Activated naive CD8-positive, alpha-beta T cell treated with anti-CD3 and anti-CD28 coated beads, Interleukin-2, amount 10 ng/mL, durations not matched to agents 7 days and 5 days (primary cell): ENCODE data around the gene NENF. TPM values are rescaled to one million over a fixed set of nuclear protein-coding genes. Genes with fewer than 3 reads are reported as not detected.
"Not testable (repeated sequence)": the region's sequence is repeated elsewhere in the genome, so short reads cannot be mapped to it uniquely, and the experiment has no call there.

Source experiments
- ATAC-seq: fragments of 150-1000 bp; cut with Tn5 transposase; one replicate; pipeline ENCODE4 v1.10.0; 2021; ENCODE audit warnings: low read depth, moderate library complexity
- POLR2A ChIA-PET: fragments of 350-600 bp; sonication (Branson Sonifier 250); formaldehyde crosslinking; loops from one replicate; lab custom pipeline; 2021; ENCODE audit warnings: antibody characterized with exemption; lab: Charles Lee
- DNase-seq: peaks from one replicate; pipeline ENCODE4 v3.0.0; 2021
- H3K27ac Mint-ChIP-seq: one replicate; pipeline ENCODE4 v1.8.0; 2022; ENCODE audit warnings: mild to moderate bottlenecking, mixed read lengths
- H3K27me3 Mint-ChIP-seq: one replicate; pipeline ENCODE4 v1.8.0; 2022; ENCODE audit warnings: mild to moderate bottlenecking, moderate library complexity, mixed read lengths
- H3K36me3 Mint-ChIP-seq: one replicate; pipeline ENCODE4 v1.8.0; 2021; ENCODE audit warnings: mild to moderate bottlenecking, mixed read lengths
- H3K4me1 Mint-ChIP-seq: one replicate; pipeline ENCODE4 v1.8.0; 2021; ENCODE audit warnings: mixed read lengths
- H3K4me3 Mint-ChIP-seq: one replicate; pipeline ENCODE4 v1.8.0; 2022; ENCODE audit warnings: mild to moderate bottlenecking, moderate library complexity, mixed read lengths
- H3K9me3 Mint-ChIP-seq: one replicate; pipeline ENCODE4 v1.8.0; 2021; ENCODE audit warnings: mixed read lengths
- total RNA-seq, 2 experiments: library from RNA; stranded (reverse); gene quantifications; one replicate each; pipeline ENCODE4 v1.2.3, GENCODE V29; 2021

Gene NENF
- total RNA-seq: 10 to 100 TPM; 30.0 to 31.1 TPM

DNA sequence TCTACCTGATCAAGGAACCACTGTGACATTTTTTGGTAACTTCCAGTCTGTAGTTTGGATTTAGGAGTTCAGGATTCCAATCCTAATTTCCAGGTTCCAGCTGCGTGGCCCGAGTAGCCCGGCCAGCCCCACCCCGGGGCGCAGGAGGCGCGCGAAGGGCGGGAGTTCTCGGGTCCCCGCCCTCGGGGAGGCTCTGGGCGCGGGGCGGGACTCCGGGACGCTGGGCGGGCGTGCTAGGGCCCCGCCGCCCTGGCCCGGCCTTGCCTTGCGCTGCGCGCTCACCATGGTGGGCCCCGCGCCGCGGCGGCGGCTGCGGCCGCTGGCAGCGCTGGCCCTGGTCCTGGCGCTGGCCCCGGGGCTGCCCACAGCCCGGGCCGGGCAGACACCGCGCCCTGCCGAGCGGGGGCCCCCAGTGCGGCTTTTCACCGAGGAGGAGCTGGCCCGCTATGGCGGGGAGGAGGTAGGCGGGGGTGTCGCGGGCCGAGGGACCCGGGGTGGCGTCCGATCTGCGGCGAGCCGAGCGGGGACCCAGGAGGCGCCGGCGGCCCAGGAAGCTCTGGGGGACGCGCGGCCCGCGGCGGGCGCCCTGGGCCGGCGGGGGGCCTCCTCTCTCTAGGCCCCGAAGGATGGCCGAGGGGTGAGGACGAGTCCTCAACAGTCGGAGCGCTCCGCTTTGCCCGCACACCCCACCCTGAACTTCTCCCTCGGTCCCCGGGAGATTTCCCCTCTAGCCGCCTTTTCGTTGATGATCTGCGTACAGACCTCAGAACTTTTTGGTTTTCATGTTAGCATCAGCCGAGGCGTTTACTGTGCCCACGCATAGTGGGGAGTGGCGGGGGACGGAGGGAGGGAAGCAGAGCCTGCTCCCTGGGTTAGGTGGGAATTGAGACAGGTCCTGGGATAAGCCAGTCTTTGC lies at the start of gene NENF:
Gene NENF, plus strand, starts transcription at position 260 of the 916 bp plus-strand sequence. Its CDS starts 24 bp downstream, at position 284.
- peak; percentile 89 for DNase-seq
- H3K27me3 Mint-ChIP-seq: no peaks in the 10 kb centered on the region

DNA sequence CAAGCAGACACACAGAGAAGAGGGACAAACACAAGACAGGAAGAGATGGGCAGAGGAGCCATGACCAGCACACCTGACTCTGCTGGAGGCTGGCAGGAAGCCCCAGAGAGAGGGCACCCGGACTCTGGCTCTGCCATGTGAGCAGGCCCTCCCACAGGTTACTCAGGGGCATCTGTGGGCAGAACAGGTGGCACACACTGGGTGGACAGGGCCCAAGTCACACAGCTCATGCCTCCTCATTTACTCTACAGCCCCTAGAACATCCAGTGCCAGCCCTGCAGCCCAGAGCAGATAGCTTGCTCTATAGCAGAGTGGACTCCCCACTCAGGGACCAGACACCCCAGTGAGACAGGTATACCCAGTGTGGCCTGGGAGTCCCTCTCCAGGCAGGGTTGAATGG lies 46.7 kb upstream of the NENF start:
- H3K9me3 Mint-ChIP-seq: peaks cover 8% of the 10 kb centered on the region
- no peak overlapping the region for H3K27ac Mint-ChIP-seq
- no peak overlapping the region for H3K4me3 Mint-ChIP-seq
- ATAC-seq (no peak), DNase-seq (no peak)
- no peaks in the 10 kb centered on the region for H3K27me3 Mint-ChIP-seq
- POLR2A ChIA-PET: no interaction called here
- H3K36me3 Mint-ChIP-seq: peaks cover 60% of the 10 kb centered on the region
- peaks cover 9% of the 10 kb centered on the region for H3K4me1 Mint-ChIP-seq

More for the DNA sequence above, at the start of gene NENF:
- Mint-ChIP-seq H3K36me3 (peaks cover 3% of the 10 kb centered on the region), H3K9me3 (no peaks in the 10 kb centered on the region), H3K4me1 (peaks cover 22% of the 10 kb centered on the region), H3K27ac (peak within 1 kb of the TSS; percentile 65), H3K4me3 (peak within 1 kb of the TSS; percentile 78)
- ATAC-seq: peak; percentile 100
- POLR2A ChIA-PET: interaction anchor here (1.3 to 2.1 kb wide), 3 partner anchors 9 to 397 kb away, joined by 3 to 9 read pairs (median 9); partner anchors contain the start of genes DTL, INTS7 and PACC1

DNA sequence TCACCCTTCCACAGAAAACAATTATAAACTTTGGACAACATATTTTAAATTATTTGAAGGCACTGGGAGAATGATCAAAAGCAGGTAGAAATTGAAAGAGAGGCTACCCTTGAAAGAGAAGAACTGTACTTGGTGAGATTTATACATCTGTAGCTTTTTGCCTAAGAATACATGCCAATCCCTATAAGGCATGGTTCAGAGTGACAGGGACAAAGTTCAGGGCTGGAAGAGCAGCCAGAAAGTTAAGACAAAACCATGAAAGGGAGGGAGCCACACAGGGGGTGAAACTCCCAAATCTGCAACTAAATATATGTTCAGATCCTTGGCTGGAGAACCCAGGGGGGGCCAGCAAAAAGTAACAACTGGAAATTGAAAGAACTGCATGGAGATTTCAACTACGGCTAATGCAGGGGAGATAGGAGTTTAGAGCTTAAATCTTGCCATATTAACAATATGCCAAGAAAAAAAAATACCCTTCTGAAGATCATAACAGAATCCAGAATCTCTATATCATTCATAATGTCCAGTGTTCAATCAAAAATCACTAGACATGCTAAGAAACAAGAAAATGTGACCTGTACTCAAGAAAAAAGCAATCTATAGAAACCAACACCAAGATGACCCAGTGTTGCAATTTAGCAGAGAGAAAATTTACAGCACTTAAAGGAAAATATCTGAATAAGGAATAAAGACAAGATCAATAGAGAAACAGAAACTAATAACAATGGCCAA lies 43.6 kb upstream of the NENF start:
- no peak overlapping the region for H3K27ac Mint-ChIP-seq
- DNase-seq: no peak
- peaks cover 65% of the 10 kb centered on the region for H3K36me3 Mint-ChIP-seq
- no peak for ATAC-seq
- H3K4me3 Mint-ChIP-seq: no peak overlapping the region
- peaks cover 9% of the 10 kb centered on the region for H3K4me1 Mint-ChIP-seq
- POLR2A ChIA-PET: no interaction called here
- H3K27me3 Mint-ChIP-seq: no peaks in the 10 kb centered on the region
- peaks cover 15% of the 10 kb centered on the region for H3K9me3 Mint-ChIP-seq

DNA sequence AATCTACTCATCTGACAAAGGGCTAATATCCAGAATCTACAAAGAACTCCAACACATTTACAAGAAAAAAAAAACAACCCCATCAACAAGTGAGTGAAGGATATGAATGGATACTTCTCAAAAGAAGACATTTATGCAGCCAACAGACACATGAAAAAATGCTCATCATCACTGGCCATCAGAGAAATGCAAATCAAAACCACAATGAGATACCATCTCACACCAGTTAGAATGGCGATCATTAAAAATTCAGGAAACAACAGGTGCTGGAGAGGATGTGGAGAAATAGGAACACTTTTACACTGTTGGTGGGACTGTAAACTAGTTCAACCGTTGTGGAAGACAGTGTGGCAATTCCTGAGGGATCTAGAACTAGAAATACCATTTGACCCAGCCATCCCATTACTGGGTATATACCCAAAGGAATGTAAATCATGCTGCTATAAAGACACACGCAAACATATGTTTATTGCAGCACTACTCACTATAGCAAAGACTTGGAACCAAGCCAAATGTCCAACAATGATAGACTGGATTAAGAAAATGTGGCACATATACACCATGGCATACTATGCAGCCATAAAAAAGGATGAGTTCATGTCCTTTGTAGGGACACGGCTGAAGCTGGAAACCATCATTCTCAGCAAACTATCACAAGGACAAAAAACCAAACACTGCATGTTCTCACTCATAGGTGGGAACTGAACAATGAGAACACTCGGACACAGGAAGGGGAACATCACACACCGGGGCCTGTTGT lies 36.9 kb upstream of the NENF start:
- peaks cover 66% of the 10 kb centered on the region for H3K36me3 Mint-ChIP-seq
- not testable (repeated sequence) for H3K4me1 Mint-ChIP-seq, ATAC-seq, H3K27me3 Mint-ChIP-seq, H3K4me3 Mint-ChIP-seq, H3K27ac Mint-ChIP-seq, DNase-seq
- POLR2A ChIA-PET: interaction anchor here (0.7 kb wide), 1 partner anchor 505 kb away, joined by 3 read pairs; no protein-coding TSS in a partner anchor
- H3K9me3 Mint-ChIP-seq: peaks cover 18% of the 10 kb centered on the region

DNA sequence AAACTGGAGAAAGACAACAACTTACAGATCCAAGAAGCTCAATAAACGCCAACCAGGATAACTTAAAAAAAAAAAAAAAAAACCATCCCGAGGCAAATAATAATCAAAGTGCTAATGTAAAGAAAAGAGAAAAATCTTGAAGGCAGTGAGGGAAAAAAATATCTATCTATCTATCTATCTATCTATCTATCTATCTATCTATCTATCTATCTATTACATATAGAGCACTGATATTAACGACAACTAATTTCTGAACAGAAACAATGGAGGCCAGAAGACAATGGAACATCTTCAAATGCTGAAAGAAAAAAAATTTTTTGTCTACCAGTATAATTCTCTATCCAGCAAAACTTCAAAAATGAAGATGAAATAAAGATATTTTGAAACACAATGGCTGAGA lies 36.1 kb upstream of the NENF start:
- Mint-ChIP-seq H3K4me1 (no peaks in the 10 kb centered on the region), H3K9me3 (peaks cover 18% of the 10 kb centered on the region), H3K4me3 (no peak overlapping the region), H3K36me3 (peaks cover 60% of the 10 kb centered on the region), H3K27me3 (no peaks in the 10 kb centered on the region), H3K27ac (no peak overlapping the region)
- ATAC-seq (no peak), DNase-seq (no peak)
- POLR2A ChIA-PET: interaction anchor here (0.7 kb wide), 1 partner anchor 504 kb away, joined by 3 read pairs; no protein-coding TSS in a partner anchor

DNA sequence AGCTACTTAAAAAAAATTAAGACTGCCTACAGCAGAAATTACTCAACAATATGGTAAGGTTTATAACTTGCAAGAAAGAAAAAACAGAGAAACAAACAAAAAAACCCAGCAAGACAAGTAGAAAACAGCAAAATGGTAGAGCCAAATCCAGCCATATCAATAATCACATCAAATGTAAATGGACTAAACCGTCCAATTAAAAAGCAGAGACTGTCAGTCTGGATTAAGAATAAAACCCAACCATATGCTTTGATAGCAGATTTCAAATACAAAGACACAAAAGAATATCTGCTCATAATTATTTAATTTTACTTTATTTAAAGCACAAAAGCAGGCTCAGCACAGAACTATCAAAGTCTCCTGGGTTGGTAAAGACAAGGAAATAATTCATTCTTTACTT lies 35.5 kb upstream of the NENF start:
- no peak for DNase-seq
- ATAC-seq: no peak
- Mint-ChIP-seq H3K27ac (no peak overlapping the region), H3K9me3 (peaks cover 18% of the 10 kb centered on the region), H3K27me3 (no peaks in the 10 kb centered on the region), H3K4me1 (no peaks in the 10 kb centered on the region), H3K36me3 (peaks cover 60% of the 10 kb centered on the region), H3K4me3 (no peak overlapping the region)
- POLR2A ChIA-PET: no interaction called here

DNA sequence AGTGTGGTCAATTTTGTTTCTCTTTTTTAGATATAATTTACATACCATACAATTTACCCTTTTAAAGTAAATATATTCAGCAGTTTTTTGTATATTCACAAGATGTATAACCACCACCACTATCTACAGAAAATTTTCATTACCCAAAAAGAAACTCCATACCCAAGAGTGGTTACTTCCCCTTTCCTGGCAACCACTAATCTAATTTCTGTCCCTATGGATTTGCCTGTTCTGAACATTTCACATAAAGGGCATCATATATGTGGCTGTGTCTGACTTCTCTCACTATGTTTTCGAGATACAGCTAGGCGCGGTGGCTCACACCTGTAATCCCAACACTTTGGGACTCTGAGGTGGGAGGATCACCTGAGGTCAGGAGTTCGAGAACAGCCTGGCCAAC lies 31.7 kb upstream of the NENF start:
- no peaks in the 10 kb centered on the region for H3K4me1 Mint-ChIP-seq
- H3K9me3 Mint-ChIP-seq: peaks cover 8% of the 10 kb centered on the region
- ATAC-seq (no peak), DNase-seq (no peak)
- H3K4me3 Mint-ChIP-seq: no peak overlapping the region
- no peak overlapping the region for H3K27ac Mint-ChIP-seq
- POLR2A ChIA-PET: no interaction called here
- H3K27me3 Mint-ChIP-seq: no peaks in the 10 kb centered on the region
- peaks cover 62% of the 10 kb centered on the region for H3K36me3 Mint-ChIP-seq

DNA sequence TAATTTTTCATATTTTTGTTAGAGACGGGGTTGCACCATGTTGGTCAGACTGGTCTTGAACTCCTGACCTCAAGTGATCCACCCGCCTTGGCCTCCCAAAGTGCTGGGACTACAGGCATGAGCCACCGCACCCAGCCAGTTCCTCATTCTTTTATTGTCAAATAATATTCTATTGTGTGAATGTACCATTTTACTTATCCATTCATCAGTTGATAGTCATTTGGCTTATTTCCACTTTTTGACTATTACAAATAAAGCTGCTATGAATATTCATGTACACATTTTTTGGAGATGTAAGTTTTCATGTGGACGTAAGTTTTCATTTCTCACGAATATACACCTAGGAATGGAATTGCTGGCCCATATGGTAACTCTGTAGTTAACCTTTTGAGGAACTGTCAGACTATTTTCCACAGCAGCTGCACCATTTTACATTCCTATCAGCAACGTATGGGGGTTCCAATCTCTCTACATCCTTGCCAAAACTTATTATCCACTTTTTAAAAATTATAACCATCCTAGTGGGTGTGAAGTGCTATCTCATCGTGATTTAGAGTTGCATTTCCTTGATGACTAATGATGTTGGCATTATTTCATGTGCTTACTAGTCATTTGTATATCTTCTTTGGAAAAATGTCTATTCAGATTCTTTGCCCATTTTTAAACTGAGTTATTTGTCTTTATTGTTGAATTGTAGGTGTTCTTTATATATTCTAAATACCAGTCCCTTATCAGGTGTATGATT lies 30.7 kb upstream of the NENF start:
- Mint-ChIP-seq H3K4me1 (no peaks in the 10 kb centered on the region), H3K27me3 (no peaks in the 10 kb centered on the region), H3K36me3 (peaks cover 56% of the 10 kb centered on the region), H3K27ac (no peak overlapping the region), H3K4me3 (no peak overlapping the region), H3K9me3 (peaks cover 4% of the 10 kb centered on the region)
- ATAC-seq (no peak), DNase-seq (no peak)
- POLR2A ChIA-PET: no interaction called here

DNA sequence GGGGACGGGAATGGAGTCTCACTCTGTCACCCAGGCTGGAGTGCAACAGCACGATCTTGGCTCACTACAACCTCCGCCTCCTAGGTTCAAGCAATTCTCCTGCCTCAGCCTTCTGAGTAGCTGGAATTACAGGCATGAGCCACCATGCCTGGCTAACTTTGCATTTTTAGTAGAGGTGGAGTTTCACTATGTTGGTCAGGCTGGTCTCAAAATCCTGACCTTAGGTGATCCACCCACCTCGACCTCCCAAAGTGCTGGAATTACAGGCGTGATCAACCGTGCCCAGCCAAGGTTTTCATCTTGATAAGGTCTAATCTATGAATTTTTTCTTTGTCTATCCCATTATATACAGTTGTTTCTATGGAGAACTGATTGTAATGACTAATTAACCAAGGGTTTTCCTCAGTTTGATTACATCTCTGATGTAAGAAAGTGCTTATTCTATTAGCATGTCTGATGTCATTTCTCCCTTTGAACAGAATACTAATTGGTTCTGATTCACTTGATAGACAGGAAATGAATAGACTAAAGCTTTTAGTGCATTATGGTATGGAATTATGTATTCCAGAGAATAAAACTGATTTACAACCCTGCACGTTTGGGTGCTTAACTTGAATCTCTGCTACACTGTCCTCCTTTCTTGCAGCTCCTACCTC lies 29.9 kb upstream of the NENF start:
- no peak for DNase-seq
- Mint-ChIP-seq H3K4me3 (no peak overlapping the region), H3K27me3 (no peaks in the 10 kb centered on the region), H3K27ac (no peak overlapping the region), H3K36me3 (peaks cover 55% of the 10 kb centered on the region), H3K9me3 (no peaks in the 10 kb centered on the region), H3K4me1 (no peaks in the 10 kb centered on the region)
- POLR2A ChIA-PET: no interaction called here
- ATAC-seq: no peak

DNA sequence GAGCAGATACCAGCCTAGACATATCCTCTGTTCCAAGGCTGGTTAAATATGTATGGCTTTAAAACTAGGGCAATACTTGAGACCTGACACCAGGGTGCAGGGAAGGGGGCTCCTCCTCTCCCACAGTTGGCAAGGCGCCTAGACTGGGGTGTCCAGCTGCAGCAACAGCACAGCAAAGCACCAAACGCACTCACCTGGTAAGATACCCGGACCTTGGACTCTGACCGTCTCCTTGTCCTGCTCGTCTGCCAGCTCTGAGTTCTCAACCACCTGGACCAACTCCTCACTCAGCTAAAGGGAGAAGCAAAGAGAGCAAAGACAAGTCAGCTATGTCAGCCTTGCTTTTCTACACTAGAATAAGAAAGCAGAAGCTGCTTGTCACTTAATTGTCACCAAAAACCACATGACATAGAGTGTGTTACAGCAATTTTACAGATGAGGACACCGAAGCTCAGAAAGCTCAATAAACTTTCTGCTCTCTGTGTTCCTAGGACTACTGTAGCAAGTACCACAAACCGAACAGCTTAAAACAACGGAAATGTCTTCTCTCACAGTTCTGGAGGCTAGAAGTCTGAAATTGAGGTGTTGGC lies 22.4 kb upstream of the NENF start:
- H3K27me3 Mint-ChIP-seq: no peaks in the 10 kb centered on the region
- no peak overlapping the region for H3K27ac Mint-ChIP-seq
- no peak for DNase-seq
- peaks cover 21% of the 10 kb centered on the region for H3K4me1 Mint-ChIP-seq
- no peak for ATAC-seq
- peaks cover 42% of the 10 kb centered on the region for H3K36me3 Mint-ChIP-seq
- POLR2A ChIA-PET: no interaction called here
- no peaks in the 10 kb centered on the region for H3K9me3 Mint-ChIP-seq
- H3K4me3 Mint-ChIP-seq: no peak overlapping the region

DNA sequence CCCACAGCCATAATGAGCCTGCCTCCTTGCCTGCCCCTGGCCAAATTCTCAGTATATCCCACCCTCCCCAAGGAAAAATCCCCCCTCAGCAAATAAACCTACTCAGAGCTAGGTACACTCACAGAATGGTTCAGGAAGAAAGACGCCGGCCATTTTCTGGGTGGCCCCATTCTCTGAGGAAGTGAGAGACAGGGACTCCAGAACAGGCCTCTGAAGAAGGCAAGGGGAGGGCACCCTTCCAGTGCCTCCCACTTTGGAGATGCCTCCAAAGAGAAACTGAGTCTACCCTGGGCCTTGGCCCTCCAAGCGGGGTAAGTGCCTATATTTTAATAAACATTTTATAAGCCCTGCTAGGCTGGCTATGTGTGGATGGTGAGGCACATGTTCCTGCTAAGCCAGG lies 20.3 kb upstream of the NENF start:
- no peak overlapping the region for H3K4me3 Mint-ChIP-seq
- no peaks in the 10 kb centered on the region for H3K27me3 Mint-ChIP-seq
- H3K9me3 Mint-ChIP-seq: no peaks in the 10 kb centered on the region
- DNase-seq: no peak
- POLR2A ChIA-PET: no interaction called here
- ATAC-seq: no peak
- H3K27ac Mint-ChIP-seq: no peak overlapping the region
- H3K36me3 Mint-ChIP-seq: peaks cover 35% of the 10 kb centered on the region
- H3K4me1 Mint-ChIP-seq: peaks cover 27% of the 10 kb centered on the region

DNA sequence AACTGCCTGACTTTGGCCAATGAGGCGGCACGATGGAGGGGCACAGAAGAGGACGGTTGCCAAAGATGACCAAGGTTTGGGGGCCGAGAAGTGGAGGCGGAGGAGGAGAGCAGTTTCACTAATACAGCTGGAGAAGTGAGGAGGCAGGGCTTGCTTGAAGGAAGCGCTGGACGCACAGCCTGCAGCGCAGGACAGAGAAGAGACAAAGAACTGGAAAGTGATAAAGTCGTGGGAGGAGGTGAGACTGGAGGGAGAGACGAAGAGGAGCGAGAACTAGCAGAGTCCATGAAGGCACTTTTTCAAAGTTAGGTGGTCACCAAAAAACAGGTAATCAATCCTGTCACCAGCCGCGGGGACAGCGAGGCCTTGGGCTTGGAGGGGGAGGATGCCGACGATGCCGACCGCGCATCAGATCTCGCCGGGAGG lies 18.8 kb upstream of the NENF start:
- no peak for ATAC-seq
- DNase-seq: no peak
- POLR2A ChIA-PET: interaction anchor here (1.6 kb wide), 1 partner anchor 19 kb away, joined by 9 read pairs; the partner anchor contains the start of gene NENF
- Mint-ChIP-seq H3K27me3 (no peaks in the 10 kb centered on the region), H3K4me1 (peaks cover 27% of the 10 kb centered on the region), H3K9me3 (no peaks in the 10 kb centered on the region), H3K27ac (peak overlapping the region; percentile 87), H3K36me3 (peaks cover 26% of the 10 kb centered on the region), H3K4me3 (peak overlapping the region; percentile 99)
